CD14-positive monocyte (primary cell): ENCODE measurements around the gene TAF11L14. TPM values are rescaled to one million over a fixed set of nuclear protein-coding genes. Genes with fewer than 3 reads are reported as not detected.

Experiments
- DNase-seq, 3 donors: peaks; one replicate each; pipeline ENCODE4 v3.0.0-alpha.2; 2011 to 2022
- H2AFZ ChIP-seq: 2 replicates; pipeline ENCODE4 v1.6.0; 2012; ENCODE audit warnings: mild to moderate bottlenecking, low read depth, low read length, inconsistent platforms; ENCODE audit not compliant: insufficient read depth, poor library complexity, severe bottlenecking
- H3K27ac ChIP-seq, 2 donors: 1 replicate in 1 of 2; 2 replicates in 1 of 2; pipeline ENCODE4 v1.5.1; 2012 to 2013; ENCODE audit warnings: low read length in 2 of 2, control low read depth in 1 of 2, inconsistent platforms in 1 of 2, low read depth in 1 of 2, mild to moderate bottlenecking in 1 of 2
- H3K27me3 ChIP-seq, 2 donors: one replicate each; pipeline versions ENCODE4 v1.6.0 to v1.6.1; 2011 to 2013; ENCODE audit warnings: low read length in 2 of 2; ENCODE audit not compliant: control insufficient read depth in 2 of 2, insufficient read depth in 2 of 2
- H3K36me3 ChIP-seq, 2 donors: replicated peaks in 1 of 2; 1 replicate in 1 of 2; 2 replicates in 1 of 2; pipeline versions ENCODE4 v1.5.1 to v1.6.1; 2012 to 2013; ENCODE audit warnings: low read length in 2 of 2, control low read depth in 1 of 2, inconsistent platforms in 1 of 2, mild to moderate bottlenecking in 1 of 2; ENCODE audit not compliant: insufficient read depth in 2 of 2, control insufficient read depth in 1 of 2
- H3K4me1 ChIP-seq, 2 donors: 1 replicate in 1 of 2; 2 replicates in 1 of 2; pipeline versions ENCODE4 v1.5.1 to v1.6.1; 2012 to 2013; ENCODE audit warnings: low read length in 2 of 2, control low read depth in 1 of 2, inconsistent platforms in 1 of 2, mild to moderate bottlenecking in 1 of 2, moderate library complexity in 1 of 2; ENCODE audit not compliant: insufficient read depth in 2 of 2, control insufficient read depth in 1 of 2
- H3K4me2 ChIP-seq: replicated peaks from 2 replicates; pipeline ENCODE3; 2012; ENCODE audit warnings: low read length, moderate library complexity, mild to moderate bottlenecking; ENCODE audit not compliant: poor library complexity, severe bottlenecking; ENCODE audit errors: extremely low read depth
- H3K4me3 ChIP-seq, 3 experiments: fragments of 200-600 bp in 1 of 3; sonication (generic) in 1 of 3; replicated peaks in 1 of 3; 1 replicate in 2 of 3; 2 replicates in 1 of 3; pipeline ENCODE4 v1.5.1; 2011 to 2013; ENCODE audit warnings: low read length in 3 of 3, mild to moderate bottlenecking in 3 of 3, control low read depth in 2 of 3, low read depth in 2 of 3, inconsistent platforms in 1 of 3, moderate library complexity in 1 of 3
- H3K79me2 ChIP-seq: 2 replicates; pipeline ENCODE4 v1.6.0; 2012; ENCODE audit warnings: mild to moderate bottlenecking, control low read depth, inconsistent platforms, low read length, moderate library complexity; ENCODE audit not compliant: insufficient read depth
- H3K9ac ChIP-seq: 2 replicates; pipeline ENCODE4 v1.6.0; 2017; ENCODE audit warnings: low read length, mild to moderate bottlenecking; ENCODE audit not compliant: insufficient read depth, poor library complexity, severe bottlenecking
- H3K9me3 ChIP-seq, 2 donors: replicated peaks in 1 of 2; 1 replicate in 1 of 2; 2 replicates in 1 of 2; pipeline versions ENCODE4 v1.5.1 to v1.6.1; 2012 to 2013; ENCODE audit warnings: low read length in 2 of 2, control low read depth in 1 of 2; ENCODE audit not compliant: control insufficient read depth in 1 of 2, insufficient read depth in 1 of 2
- H4K20me1 ChIP-seq: 2 replicates; pipeline ENCODE4 v1.6.0; 2012; ENCODE audit warnings: mild to moderate bottlenecking, low read length, control low read depth, moderate library complexity; ENCODE audit not compliant: insufficient read depth
- H3K27ac Mint-ChIP-seq, 7 donors: one replicate each; pipeline ENCODE4 v1.8.0; 2020; ENCODE audit warnings: mild to moderate bottlenecking in 7 of 7, mixed read lengths in 7 of 7, moderate library complexity in 6 of 7, inconsistent platforms in 2 of 7
- H3K27me3 Mint-ChIP-seq, 3 donors: one replicate each; pipeline ENCODE4 v1.8.0; 2021 to 2022; ENCODE audit warnings: low read depth in 3 of 3, mild to moderate bottlenecking in 3 of 3, mixed read lengths in 3 of 3, moderate library complexity in 3 of 3, inconsistent platforms in 1 of 3
- H3K36me3 Mint-ChIP-seq, 2 donors: one replicate each; pipeline ENCODE4 v1.8.0; 2020; ENCODE audit warnings: mixed read lengths in 2 of 2, inconsistent platforms in 1 of 2, mild to moderate bottlenecking in 1 of 2
- H3K4me1 Mint-ChIP-seq: one replicate; pipeline ENCODE4 v1.8.0; 2020; ENCODE audit warnings: mild to moderate bottlenecking, mixed read lengths
- H3K4me3 Mint-ChIP-seq, 2 donors: one replicate each; pipeline ENCODE4 v1.8.0; 2020; ENCODE audit warnings: mild to moderate bottlenecking in 2 of 2, mixed read lengths in 2 of 2, moderate library complexity in 1 of 2
- H3K9me3 Mint-ChIP-seq, 7 donors: one replicate each; pipeline ENCODE4 v1.8.0; 2020 to 2022; ENCODE audit warnings: mixed read lengths in 7 of 7, mild to moderate bottlenecking in 6 of 7, moderate library complexity in 6 of 7, inconsistent platforms in 2 of 7
- WGBS: methylation state at CpG from one replicate; pipeline ENCODE4 v1.1.5; 2013; ENCODE audit warnings: missing lambda C conversion rate; ENCODE audit not compliant: insufficient coverage; 5-methylcytosine and 5-hydroxymethylcytosine counted together
- intact Hi-C, 2 donors: fragments of 100-400 bp; cut with micrococcal nuclease; formaldehyde crosslinking; loops; one replicate each; pipeline versions ENCODE4 v1.15.0 to v1.15.1; 2023
- polyA plus RNA-seq, 3 donors: library from polyadenylated mRNA; depleted of rRNA in 1 of 3; unstranded in 2 of 3; stranded (reverse) in 1 of 3; fragments of 300-500 nt in 2 of 3; fragments of >200 nt in 1 of 3; fragmentation: Illumina TruSeq in 2 of 3; gene quantifications; 1 replicate in 2 of 3; 2 replicates in 1 of 3; pipeline ENCODE4 v1.2.3, GENCODE V29; 2012 to 2021
- TF ChIP-seq, protein P1 (sequence below): fragments of 200-600 bp; IDR thresholded peaks from one replicate; pipeline ENCODE4 v1.8.0; 2022; ENCODE audit warnings: antibody characterized with exemption, mild to moderate bottlenecking

TAF11L14 gene
- polyA plus RNA-seq, 3 donors, result not detected

DNA sequence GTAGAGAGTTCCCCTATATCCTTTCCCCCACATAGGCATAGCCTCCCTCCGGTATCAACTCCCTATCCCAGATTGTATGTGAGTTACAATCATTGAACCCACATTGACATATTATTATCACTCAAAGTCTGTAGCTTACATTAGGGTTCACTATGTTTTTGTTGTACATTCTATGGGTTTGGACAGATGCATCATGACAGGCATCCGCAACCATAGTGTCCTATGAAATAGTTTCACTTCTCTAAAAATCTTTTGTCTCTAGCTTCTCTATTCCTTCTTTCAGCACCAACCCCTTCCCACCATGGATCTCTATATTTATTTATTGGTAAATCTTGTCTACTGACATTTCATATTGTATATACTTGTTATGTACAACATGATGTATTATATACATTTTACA is 31.6 kb downstream of the TAF11L14 start:
- no peak overlapping the region for H3K4me3 ChIP-seq
- Mint-ChIP-seq H3K27ac (no peak overlapping the region), H3K36me3 (peaks cover 0 to 3% of the 10 kb centered on the region in 2 donors), H3K9me3 (peaks cover 6 to 50% (median 33%) of the 10 kb centered on the region in 7 donors), H3K4me3 (no peak overlapping the region), H3K27me3 (no peaks in the 10 kb centered on the region), H3K4me1 (peaks cover 1% of the 10 kb centered on the region)
- H3K79me2 ChIP-seq, result no peaks in the 10 kb centered on the region
- intact Hi-C loops, result no loop called here
- peaks cover 21 to 28% of the 10 kb centered on the region in 2 donors for H3K9me3 ChIP-seq
- no peak overlapping the region for H2AFZ ChIP-seq
- H3K9ac ChIP-seq, result no peak overlapping the region
- H3K27ac ChIP-seq, result no peak overlapping the region
- no peaks in the 10 kb centered on the region for H3K36me3 ChIP-seq
- no peaks in the 10 kb centered on the region for H4K20me1 ChIP-seq
- DNase-seq, result peak in 1 of 3 donors; percentile 18
- H3K27me3 ChIP-seq, result no peaks in the 10 kb centered on the region
- no CpG with 5 or more reads among the region's 2 CpGs for WGBS
- no peaks in the 10 kb centered on the region for H3K4me1 ChIP-seq
- TF ChIP-seq, protein P1, sequence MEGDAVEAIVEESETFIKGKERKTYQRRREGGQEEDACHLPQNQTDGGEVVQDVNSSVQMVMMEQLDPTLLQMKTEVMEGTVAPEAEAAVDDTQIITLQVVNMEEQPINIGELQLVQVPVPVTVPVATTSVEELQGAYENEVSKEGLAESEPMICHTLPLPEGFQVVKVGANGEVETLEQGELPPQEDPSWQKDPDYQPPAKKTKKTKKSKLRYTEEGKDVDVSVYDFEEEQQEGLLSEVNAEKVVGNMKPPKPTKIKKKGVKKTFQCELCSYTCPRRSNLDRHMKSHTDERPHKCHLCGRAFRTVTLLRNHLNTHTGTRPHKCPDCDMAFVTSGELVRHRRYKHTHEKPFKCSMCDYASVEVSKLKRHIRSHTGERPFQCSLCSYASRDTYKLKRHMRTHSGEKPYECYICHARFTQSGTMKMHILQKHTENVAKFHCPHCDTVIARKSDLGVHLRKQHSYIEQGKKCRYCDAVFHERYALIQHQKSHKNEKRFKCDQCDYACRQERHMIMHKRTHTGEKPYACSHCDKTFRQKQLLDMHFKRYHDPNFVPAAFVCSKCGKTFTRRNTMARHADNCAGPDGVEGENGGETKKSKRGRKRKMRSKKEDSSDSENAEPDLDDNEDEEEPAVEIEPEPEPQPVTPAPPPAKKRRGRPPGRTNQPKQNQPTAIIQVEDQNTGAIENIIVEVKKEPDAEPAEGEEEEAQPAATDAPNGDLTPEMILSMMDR, result no peak
- no peak overlapping the region for H3K4me2 ChIP-seq

DNA sequence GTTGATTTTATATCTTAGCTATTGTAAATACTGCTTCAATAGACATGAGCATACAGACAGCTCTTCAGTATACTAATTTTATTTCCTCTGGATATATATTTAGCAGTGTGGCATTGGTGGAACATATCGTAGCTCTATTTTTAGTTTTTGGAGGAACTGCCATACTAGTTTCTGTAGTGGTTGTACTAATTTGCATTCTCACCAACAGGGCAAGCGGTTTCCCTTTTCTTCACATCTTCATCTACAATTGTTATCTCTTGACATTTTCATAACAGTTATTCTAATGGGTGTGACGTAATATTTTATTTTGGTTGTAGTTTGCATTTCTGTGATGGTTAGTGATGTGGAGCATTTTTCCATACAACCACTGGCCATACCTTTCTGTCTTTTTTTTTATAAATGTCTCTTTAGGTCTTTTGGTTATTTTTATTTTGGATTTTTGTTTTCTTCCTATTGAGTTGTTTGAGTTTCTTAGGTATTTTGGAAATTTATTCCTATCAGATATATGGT is 32.5 kb downstream of the TAF11L14 start:
- peaks cover 1% of the 10 kb centered on the region for H3K4me1 Mint-ChIP-seq
- Histone ChIP-seq H3K4me3 (no peak overlapping the region), H3K4me2 (no peak overlapping the region), H3K36me3 (no peaks in the 10 kb centered on the region), H4K20me1 (no peaks in the 10 kb centered on the region), H3K27me3 (no peaks in the 10 kb centered on the region), H2AFZ (no peak overlapping the region), H3K27ac (no peak overlapping the region), H3K9ac (no peak overlapping the region), H3K9me3 (peaks cover 28 to 35% of the 10 kb centered on the region in 2 donors), H3K4me1 (no peaks in the 10 kb centered on the region), H3K79me2 (no peaks in the 10 kb centered on the region)
- TF ChIP-seq, protein P1, result no peak
- no peak overlapping the region for H3K27ac Mint-ChIP-seq
- peaks cover 0 to 3% of the 10 kb centered on the region in 2 donors for H3K36me3 Mint-ChIP-seq
- no CpG with 5 or more reads among the region's 3 CpGs for WGBS
- H3K9me3 Mint-ChIP-seq, result peaks cover 14 to 51% (median 38%) of the 10 kb centered on the region in 7 donors
- intact Hi-C loops, result no loop called here
- no peak overlapping the region for H3K4me3 Mint-ChIP-seq
- peaks cover 0 to 2% (median 0%) of the 10 kb centered on the region in 3 donors for H3K27me3 Mint-ChIP-seq
- DNase-seq, result no peak
